HG03097 (cell line): ENCODE results near the gene SDR42E1.

ENCODE experiments used
- ATAC-seq: cut with Tn5 transposase; IDR thresholded peaks from one replicate; pipeline ENCODE4 v1.9.1; 2021; ENCODE audit not compliant: unreplicated experiment, low FRiP score

Gene SDR42E1

GRCh38 chr16:82011199-82011641 lies at the start of gene SDR42E1:
SDR42E1 (minus strand) TSS chr16:82011470; CDS start chr16:82000858, 10,612 bp downstream.
- peak; percentile 70 for ATAC-seq

DNA sequence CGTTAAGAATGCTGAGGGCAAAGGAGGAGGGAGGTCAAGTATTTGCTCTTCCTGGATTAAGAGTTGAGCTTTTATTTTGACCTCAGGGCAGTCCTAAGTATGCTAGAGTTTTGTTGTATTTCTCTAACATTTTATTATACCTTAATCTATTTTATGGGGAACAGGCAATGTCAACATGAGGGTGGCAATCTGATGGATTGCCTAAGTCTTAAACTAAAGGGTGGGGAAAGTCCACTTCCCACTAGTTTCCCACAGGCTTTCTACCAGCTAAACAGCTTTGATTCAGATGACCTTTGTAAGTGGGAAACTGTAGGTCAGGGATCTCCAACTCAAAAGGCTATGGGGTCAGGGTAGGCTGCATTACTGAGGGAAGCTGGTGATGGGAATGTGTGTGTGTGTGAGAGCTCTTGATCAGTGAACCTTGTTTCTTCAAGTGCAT lies 48.7 kb upstream of the SDR42E1 start:
- no peak for ATAC-seq

GRCh38 chr16:82059161-82059982 lies 48.1 kb upstream of the SDR42E1 start:
- ATAC-seq: no peak

GRCh38 chr16:82056550-82056896 lies 45.3 kb upstream of the SDR42E1 start:
- ATAC-seq: no peak

- no peak for ATAC-seq
Measured at GRCh38 chr16:82055728-82056549, 44.7 kb upstream of the SDR42E1 start.

GRCh38 chr16:82055117-82055516 lies 43.8 kb upstream of the SDR42E1 start:
- ATAC-seq: no peak

DNA sequence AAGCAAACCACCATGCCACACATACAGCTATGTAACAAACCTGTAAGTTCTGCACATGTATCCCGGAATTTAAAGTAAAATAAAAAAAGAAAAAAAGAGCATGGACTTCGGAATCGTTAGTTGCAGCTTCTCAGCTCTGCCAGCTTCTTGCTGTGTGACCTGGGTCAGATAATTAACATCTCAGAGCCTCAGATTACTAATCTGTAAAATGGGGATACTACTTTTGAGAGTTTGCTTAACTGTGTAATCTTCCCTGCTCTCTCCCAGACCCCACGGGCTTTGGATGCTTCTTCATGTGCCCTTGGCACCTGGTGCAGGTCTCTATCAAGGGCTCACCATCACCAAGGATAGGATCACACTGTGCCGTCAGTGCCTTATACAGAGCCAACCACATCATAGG lies 40.4 kb upstream of the SDR42E1 start:
- no peak for ATAC-seq

DNA sequence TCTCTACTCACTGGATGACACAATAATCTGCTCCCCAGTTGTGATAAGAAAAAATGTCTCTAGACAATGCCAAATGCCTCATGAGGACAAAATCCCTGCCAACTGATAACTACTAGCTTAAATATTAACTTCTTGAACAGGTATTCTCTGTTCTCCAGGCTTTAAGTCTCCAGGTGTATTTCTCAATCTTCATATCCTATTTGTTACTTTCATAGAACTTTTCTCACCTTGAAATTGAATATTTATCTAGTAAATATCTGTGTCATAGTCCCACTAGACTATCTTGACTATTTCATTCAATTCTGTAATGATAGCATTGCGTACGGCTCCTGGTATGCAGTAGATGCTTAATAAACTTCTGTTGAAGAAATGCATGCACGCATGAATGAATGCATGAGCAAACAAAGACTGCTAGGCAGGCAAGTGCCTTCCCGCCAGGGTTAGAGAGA lies 39.7 kb upstream of the SDR42E1 start:
- no peak for ATAC-seq

DNA sequence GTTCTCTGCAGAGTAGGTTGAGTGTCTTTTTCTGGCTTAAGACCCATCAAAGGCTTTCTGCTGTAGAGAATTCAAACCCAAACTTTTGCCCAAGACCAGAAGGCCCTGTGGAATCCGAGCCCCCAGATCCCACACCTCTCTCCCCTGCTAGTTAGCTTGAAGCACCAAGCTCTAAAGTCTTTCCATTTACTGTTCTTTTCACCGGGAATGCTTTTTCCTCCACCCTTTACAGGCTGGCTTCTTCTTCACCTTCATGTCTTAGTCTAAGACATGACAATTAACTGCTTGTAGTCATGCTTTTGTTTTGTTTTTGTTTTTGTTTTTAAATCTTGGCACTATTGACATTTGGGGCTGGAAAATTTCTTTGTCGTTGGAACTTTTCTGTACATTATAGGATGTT lies 39.2 kb upstream of the SDR42E1 start:
- ATAC-seq: no peak

DNA sequence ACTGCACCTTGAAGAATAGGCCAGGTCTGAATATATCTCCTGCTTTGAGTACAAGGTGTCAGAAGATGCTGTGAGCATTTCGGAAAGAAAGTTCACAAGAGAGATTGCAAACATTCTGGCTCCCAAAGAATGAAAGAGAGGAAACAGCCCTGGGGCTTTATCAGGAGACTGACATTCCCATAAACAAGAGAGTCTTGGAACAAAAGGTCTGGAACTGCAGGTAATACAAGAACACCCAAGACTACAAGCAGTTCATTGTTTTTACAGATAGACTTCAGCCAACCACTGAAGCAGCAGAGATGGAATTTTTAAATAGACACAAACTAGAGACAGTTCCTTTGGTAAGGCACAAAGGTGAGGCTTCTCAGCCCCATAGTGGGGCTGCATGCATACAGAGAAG lies 38.2 kb upstream of the SDR42E1 start:
- ATAC-seq: no peak

GRCh38 chr16:82047787-82048186 lies 36.5 kb upstream of the SDR42E1 start:
- no peak for ATAC-seq

GRCh38 chr16:82047374-82047773 lies 36.1 kb upstream of the SDR42E1 start:
- no peak for ATAC-seq

- ATAC-seq: no peak
Measured at GRCh38 chr16:82046941-82047340, 35.7 kb upstream of the SDR42E1 start.

- no peak for ATAC-seq
Measured at GRCh38 chr16:82046541-82046940, 35.3 kb upstream of the SDR42E1 start.

DNA sequence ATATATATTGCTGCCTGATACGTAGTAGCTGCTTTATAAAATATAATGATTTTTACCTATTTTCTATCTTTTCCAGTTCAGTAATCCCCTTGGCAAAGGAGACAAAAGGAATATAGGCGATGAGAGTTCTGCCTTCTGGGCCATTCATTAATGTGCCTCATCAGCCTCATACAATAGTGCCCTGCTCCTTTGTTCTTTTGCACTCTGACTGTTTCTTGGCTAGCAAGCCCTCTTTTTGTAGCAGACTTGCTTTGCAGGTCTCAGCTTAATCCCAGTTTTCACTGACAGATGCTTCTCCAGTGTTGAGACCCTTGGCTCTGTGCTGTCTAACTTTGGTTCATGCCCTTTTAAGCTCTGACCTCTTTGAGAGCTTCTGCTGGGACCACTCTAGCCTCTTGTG lies 34.2 kb upstream of the SDR42E1 start:
- no peak for ATAC-seq

DNA sequence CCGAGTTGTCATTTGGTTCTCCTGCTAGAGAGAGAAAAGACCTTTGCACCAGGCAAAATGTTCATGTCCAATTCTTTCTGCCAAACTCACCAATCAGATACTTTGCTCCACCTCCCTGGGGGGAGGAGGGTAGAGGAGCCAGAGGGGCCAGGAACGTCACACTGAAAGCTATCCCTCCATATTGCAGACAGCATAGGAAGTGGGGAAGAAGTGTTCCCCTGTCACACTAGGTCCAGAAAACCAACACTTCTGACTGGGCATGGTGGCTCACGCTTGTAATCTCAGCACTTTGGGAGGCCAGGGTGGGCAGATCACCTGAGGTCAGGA lies 33.3 kb upstream of the SDR42E1 start:
- ATAC-seq: no peak

- ATAC-seq: no peak
Measured at GRCh38 chr16:82043680-82044584, 32.7 kb upstream of the SDR42E1 start.

DNA sequence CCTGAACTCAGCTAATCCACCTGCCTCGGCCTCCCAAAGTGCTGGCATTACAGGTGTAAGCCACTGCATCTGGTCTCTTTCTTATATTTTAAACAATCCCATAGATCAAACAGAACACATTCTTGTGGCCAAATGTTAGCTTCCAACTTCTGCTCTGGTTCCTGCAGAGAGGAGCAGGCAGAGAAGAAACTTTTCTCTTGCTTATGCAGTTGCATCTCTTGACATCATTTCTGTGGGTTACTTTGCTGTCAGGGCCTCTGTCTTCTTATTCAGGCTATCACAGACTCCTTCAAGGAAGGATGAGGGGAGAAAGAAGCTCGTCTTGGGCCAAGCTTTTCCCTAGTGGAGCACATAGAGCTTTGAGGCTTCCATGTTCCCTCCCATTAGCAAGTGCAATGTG lies 31.6 kb upstream of the SDR42E1 start:
- no peak for ATAC-seq

- ATAC-seq: no peak
Measured at GRCh38 chr16:82042144-82042543, 30.9 kb upstream of the SDR42E1 start.

- no peak for ATAC-seq
Measured at GRCh38 chr16:82041542-82041941, 30.3 kb upstream of the SDR42E1 start.

DNA sequence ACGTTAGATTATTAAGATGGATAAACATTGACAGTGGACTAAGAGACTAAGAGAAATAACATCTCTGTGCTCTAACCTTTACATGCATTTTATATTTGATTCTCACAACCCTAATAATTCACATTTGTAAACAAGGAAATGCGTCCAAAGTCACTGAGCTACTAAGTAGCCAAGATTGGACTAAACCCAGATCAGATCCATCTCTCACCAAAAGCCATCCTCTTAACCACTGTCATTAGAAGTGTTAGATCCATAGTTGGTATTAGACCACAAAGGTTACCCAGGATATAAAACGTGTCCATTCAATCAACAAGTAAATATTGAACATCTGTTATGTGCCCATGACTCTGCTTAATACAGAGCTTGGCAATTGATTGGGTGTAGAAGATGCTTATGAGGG lies 29.0 kb upstream of the SDR42E1 start:
- no peak for ATAC-seq
